Measurements from ENCODE around the gene KRT78. TPM values are rescaled to one million over a fixed set of nuclear protein-coding genes. Genes with fewer than 3 reads are reported as not detected.

The KRT78 gene
- total and polyA plus RNA-seq, 2 donors: not detected

DNA sequence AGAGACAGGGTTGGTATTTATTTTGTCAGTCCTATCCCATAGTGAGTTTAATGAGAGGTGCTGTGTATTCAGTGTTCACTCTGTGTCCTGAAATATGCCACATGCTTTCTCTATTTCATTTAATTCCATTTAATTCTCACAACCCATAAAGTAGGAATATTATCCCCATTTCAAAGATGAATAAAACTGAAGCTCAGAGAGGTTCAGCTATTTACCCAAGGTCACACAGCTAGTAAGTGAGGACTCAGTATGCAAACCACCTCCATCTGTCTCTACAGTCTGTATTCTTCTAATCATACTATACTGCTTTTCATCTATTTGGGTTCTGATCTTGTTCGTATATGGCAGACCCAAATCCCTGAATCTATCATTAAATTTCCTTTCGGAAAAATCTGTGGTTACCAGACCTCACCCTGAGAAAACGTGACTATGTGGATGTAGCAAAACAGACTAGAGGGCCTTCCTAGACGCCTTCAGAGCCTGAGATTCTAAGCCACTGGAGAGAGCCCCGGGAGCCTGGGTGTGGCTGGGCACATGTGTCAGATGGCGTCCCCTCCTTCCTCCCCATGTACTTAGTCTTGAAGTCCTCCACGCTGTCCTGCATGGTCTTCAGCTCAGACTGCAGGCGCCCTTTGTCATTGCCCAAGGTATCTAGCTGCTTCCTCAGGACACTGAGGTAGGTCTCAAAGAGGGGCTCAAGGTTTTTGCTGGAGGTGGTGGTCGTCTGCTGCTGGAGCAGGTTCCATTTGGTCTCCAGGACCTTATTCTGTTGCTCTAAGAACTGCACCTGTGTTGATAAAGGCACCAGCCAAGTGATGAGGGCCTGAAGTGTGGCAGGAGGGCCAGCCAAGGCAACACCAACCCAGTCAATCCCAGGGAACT is 37.4 kb downstream of the KRT78 start:
- Histone ChIP-seq H3K4me1 (ENCODE audit: insufficient read depth) (no peaks in the 10 kb centered on the region), H3K36me3 (ENCODE audit: insufficient read depth) (no peaks in the 10 kb centered on the region), H3K27ac (ENCODE audit: low read depth) (no peak overlapping the region), H3K4me3 (ENCODE audit: low read depth, low read length) (no peak overlapping the region)
- WGBS: 92% methylated on average over 9 of the region's 9 CpGs
- no peak for DNase-seq (ENCODE audit: extremely low spot score)

DNA sequence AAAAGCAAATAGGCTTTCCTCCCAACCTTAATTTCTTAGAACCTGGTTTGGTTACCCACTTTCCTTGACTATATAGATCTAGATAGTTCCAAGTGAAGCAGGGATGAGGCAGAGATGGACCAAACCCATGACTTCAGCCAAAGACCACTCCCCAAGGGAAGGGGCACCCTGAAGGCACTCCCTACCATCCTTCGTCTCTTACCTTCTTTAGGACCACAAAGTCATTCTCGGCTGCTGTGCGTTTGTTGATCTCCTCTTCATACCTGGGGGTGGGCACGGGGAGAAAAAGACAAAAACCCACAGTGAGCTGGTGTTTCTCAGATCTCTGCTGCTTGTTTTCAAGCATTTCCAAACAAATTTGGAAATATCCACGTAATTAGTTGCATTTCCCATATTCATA is 38.2 kb downstream of the KRT78 start:
- no peak for DNase-seq (ENCODE audit: extremely low spot score)
- Histone ChIP-seq H3K36me3 (ENCODE audit: insufficient read depth) (no peaks in the 10 kb centered on the region), H3K4me3 (ENCODE audit: low read depth, low read length) (no peak overlapping the region), H3K4me1 (ENCODE audit: insufficient read depth) (no peaks in the 10 kb centered on the region), H3K27ac (ENCODE audit: low read depth) (no peak overlapping the region)
- 93% methylated on average over 5 of the region's 5 CpGs for WGBS

DNA sequence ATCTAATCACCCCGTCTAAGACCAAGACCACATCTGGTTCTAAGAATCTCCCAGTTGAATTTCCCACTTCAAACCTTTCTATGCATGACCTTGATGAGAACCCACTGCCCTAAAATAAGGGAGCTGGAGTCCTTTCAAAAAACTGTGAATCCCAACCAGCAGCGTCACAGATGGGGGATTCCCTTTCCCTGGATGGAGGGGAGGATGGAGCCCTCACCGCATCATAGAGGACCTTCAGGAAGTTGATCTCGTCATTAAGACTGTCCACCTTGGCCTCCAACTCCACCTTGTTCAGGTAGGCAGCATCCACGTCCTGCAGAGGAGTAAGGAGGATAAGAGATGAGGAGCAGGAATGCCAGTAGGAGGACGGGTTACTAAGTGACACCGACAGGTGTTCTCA is 39.6 kb downstream of the KRT78 start:
- DNase-seq (ENCODE audit: extremely low spot score): no peak
- 87% methylated on average over 7 of the region's 7 CpGs for WGBS
- Histone ChIP-seq H3K4me1 (ENCODE audit: insufficient read depth) (no peaks in the 10 kb centered on the region), H3K36me3 (ENCODE audit: insufficient read depth) (no peaks in the 10 kb centered on the region), H3K4me3 (ENCODE audit: low read depth, low read length) (no peak overlapping the region), H3K27ac (ENCODE audit: low read depth) (no peak overlapping the region)

DNA sequence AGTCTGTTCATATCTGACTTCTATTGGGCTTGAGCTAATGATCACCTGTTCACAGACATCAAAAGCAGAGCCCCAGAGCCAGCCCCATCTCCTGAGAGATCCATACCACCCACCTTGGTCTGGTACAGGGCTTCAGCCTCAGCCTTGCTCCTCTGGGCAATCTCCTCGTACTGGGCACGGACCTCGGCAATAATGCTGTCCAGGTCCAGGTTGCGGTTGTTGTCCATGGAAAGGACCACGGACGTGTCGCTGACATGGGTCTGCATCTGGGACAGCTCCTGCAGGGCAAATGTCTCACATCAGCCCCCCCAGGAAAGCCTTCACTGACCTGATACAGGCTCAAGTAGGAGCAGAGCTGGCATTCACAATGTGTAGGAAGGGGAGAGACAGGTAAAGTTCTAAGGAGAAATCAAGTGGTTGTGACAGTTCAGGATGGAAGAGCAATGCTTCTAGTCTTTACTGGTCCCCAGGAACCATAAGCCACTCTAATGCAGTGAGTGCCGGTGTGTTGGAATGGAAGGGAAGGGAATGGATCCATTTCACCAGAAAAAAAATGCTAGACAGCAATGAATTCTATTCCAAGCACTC is 40.1 kb downstream of the KRT78 start:
- no peaks in the 10 kb centered on the region for H3K4me1 ChIP-seq (ENCODE audit: insufficient read depth)
- DNase-seq (ENCODE audit: extremely low spot score): no peak
- H3K27ac ChIP-seq (ENCODE audit: low read depth): no peak overlapping the region
- 94% methylated on average over 8 of the region's 8 CpGs for WGBS
- H3K36me3 ChIP-seq (ENCODE audit: insufficient read depth): no peaks in the 10 kb centered on the region
- no peak overlapping the region for H3K4me3 ChIP-seq (ENCODE audit: low read depth, low read length)

DNA sequence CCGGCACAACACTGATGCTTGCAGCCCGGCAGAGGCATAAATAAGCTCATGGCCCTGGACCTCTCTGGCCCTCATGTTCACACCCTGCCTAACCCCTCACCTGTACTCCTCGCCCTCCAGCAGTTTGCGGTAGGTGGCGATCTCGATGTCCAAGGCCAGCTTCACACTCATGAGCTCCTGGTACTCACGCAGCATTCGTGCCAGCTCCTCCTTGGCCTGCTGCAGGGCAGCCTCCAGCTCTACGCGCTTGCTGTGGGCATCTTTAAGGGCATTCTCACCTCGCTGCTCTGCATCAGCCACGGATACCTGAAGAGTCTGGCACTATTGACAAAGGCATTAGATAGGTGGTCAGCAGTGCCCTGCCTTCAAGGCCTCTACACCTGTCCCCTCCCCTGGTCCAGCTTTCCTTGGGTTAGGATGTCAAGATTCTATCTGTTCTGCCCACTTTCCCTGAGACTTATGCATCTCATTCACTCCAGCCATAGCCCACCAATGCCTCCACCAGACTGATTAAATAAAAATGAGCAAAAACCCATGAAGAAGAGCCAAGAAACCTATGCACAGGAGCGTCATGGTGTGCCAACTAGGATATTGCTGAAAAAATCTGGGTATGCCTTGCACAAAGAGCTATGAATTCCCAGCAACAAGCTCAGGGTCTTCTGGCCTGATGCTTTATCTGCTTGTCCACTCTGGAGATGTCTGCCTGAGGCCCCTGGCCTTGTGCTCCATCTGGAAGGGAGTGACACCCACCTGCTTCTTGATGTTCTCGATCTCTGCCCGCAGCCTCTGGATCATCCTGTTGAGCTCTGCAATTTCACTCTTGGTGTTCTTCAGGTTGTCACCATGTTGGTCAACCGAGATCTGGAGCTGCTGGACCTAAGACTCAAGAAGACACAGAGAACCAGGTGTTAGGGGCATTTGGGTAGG is 41.0 kb downstream of the KRT78 start:
- WGBS: 92% methylated on average over 16 of the region's 16 CpGs
- H3K4me3 ChIP-seq (ENCODE audit: low read depth, low read length): no peak overlapping the region

DNA sequence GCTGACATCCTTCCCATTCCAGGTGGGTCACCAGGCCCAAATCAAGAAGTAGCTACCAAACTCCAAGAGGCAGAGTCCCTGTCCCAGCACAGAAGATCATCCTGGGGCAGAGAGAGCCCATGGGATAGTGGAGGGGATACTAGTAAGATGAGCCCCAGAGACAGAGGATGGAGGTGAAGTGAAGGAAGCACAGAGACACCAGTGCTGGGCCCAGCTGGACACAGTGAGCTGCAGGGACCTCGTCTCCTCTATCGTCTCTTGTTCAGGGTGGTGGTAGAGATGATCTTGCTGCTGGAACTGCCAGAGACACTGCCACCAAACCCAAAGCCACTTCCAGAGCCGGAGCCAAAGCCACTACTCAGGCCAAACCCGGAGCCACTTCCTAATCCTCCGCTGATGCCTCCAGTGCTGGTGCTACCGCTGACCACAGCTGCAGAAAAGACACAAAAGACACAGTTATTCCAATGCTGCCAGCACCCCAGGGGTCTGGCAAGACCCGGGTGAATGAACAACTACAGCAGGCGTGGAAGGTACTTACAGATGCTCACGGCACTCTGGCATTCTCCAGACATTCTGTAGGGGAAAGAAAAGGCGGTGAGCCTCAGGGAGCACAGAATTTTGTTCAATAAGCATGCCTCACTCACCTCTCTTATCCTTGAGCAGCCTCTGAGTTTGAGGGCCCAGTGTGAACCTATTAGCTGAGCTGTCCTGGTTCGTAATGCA is 41.8 kb downstream of the KRT78 start:
- H3K36me3 ChIP-seq (ENCODE audit: insufficient read depth): no peaks in the 10 kb centered on the region
- no peak for DNase-seq (ENCODE audit: extremely low spot score)
- no peak overlapping the region for H3K4me3 ChIP-seq (ENCODE audit: low read depth, low read length)
- H3K27ac ChIP-seq (ENCODE audit: low read depth): no peak overlapping the region
- 90% methylated on average over 11 of the region's 11 CpGs for WGBS
- H3K4me1 ChIP-seq (ENCODE audit: insufficient read depth): no peaks in the 10 kb centered on the region

More for the DNA sequence above, 41.0 kb downstream of the KRT78 start:
- no peak for DNase-seq (ENCODE audit: extremely low spot score)
- H3K4me1 ChIP-seq (ENCODE audit: insufficient read depth): no peaks in the 10 kb centered on the region
- H3K27ac ChIP-seq (ENCODE audit: low read depth): no peak overlapping the region
- H3K36me3 ChIP-seq (ENCODE audit: insufficient read depth): no peaks in the 10 kb centered on the region

DNA sequence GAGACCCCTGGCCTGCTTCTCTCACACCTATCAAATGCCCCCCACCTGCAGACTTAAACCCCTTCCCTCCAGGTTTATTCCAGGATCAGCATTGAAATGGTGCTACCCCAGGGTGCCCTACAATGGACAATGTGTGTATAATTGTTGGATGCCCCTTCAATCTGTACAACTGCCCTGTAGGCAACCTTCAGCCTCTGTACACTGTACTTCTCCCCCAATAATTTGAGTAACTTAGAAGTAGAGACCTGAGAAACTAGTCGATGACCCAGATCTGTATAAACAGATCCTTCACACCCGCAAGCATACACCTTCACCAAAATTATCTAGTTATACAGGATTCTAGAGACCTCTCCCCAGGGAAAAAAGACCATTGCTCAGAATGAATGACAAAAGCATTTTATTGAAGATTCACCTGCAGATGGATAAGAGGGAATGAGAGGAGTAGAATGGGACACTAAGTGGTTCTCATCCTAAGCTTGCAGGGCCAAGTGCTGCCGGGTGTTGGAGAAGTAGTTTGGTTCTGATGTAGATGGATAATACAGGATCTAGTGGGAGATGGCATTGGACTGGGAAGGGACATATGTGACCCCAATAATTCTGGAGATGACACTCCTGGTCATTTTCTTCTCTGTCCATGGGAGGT is 42.5 kb downstream of the KRT78 start:
- Histone ChIP-seq H3K4me3 (ENCODE audit: low read depth, low read length) (no peak overlapping the region), H3K36me3 (ENCODE audit: insufficient read depth) (no peaks in the 10 kb centered on the region), H3K4me1 (ENCODE audit: insufficient read depth) (no peaks in the 10 kb centered on the region), H3K27ac (ENCODE audit: low read depth) (no peak overlapping the region)
- 97% methylated on average over 3 of the region's 3 CpGs for WGBS
- no peak for DNase-seq (ENCODE audit: extremely low spot score)

DNA sequence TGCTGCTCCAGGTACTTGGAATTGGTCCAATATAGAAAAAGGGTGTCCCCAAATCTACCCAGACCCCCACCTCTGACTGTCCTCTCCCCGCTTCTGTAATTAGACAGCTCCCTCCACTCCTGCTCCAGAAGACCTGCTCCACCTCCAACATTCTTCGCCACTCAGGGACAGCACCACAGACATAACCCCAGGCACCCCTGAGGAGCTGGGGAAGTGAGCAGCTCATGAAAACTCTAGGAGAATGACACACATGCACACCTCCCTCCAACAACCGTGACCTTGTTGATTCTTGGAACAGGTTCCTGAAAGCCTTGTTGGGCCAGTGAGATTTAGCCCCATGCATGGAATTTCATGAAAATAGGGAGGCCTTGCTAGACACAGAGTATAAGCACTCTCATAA is 43.1 kb downstream of the KRT78 start:
- Histone ChIP-seq H3K4me3 (ENCODE audit: low read depth, low read length) (no peak overlapping the region), H3K27ac (ENCODE audit: low read depth) (no peak overlapping the region), H3K4me1 (ENCODE audit: insufficient read depth) (no peaks in the 10 kb centered on the region), H3K36me3 (ENCODE audit: insufficient read depth) (no peaks in the 10 kb centered on the region)
- DNase-seq (ENCODE audit: extremely low spot score): no peak
- WGBS: 90% methylated on average over 3 of the region's 3 CpGs

DNA sequence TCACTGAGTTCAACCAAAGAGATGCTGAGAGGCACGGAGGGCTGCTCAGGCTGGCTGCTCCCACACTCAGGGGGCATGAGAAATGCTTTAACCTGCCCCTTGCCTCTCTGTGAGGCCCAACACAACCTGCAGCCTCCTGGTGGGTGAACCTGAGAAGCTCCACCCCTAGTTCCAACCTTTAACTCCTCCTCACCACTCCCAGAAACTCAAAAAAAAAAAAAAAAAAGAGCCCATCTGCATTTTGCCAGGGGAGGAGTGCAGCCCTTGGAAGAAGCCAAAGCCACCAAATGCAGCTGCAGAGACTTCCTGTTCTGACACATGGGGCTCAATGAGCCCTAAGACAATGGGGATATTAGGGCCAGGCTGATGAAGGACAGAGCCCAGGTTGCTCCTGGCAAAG is 43.8 kb downstream of the KRT78 start:
- WGBS: 42% methylated on average over 1 of the region's 1 CpG
- H3K36me3 ChIP-seq (ENCODE audit: insufficient read depth): no peaks in the 10 kb centered on the region
- H3K4me1 ChIP-seq (ENCODE audit: insufficient read depth): no peaks in the 10 kb centered on the region
- no peak overlapping the region for H3K27ac ChIP-seq (ENCODE audit: low read depth)
- no peak for DNase-seq (ENCODE audit: extremely low spot score)
- no peak overlapping the region for H3K4me3 ChIP-seq (ENCODE audit: low read depth, low read length)

DNA sequence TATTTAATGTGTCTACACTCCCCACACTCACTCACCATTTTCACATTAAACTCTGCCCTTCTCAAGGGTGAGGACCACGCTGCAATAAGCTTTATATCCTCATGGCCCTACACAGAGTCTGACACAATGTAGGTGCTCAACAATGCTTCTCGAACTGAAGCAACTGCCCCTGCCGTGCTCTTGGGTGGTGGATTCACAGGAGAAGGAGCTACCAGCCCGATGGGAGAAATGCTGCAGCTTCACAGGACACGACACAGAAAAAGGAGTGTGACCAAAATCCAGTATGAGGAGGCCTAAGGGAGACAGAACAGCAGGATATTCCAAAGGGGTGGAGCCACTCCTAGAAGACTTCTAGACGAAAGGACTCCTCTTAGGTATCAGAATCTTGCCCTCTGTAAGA is 46.4 kb downstream of the KRT78 start:
- no peaks in the 10 kb centered on the region for H3K36me3 ChIP-seq (ENCODE audit: insufficient read depth)
- DNase-seq (ENCODE audit: extremely low spot score): no peak
- H3K4me3 ChIP-seq (ENCODE audit: low read depth, low read length): no peak overlapping the region
- no peak overlapping the region for H3K27ac ChIP-seq (ENCODE audit: low read depth)
- 91% methylated on average over 6 of the region's 6 CpGs for WGBS
- no peaks in the 10 kb centered on the region for H3K4me1 ChIP-seq (ENCODE audit: insufficient read depth)

DNA sequence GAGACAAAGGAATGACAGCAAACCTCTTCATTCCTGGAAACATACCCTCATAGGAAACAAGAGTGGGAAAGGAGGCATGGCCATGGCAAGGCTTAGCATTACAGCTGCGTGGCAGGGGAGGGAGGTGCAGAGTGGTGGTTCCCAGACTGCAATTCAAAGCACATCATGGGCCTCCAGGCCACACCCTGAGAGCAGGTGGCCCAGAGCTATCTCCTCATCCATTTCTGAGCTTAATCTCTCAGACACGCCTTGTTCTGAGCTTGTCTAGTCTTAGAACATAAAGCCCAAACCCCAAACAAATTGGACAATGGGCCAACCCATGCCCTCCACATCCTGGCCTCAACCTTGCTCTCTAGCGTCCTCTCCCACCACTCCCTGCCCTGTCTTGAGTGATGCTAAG is 47.0 kb downstream of the KRT78 start:
- Histone ChIP-seq H3K4me1 (ENCODE audit: insufficient read depth) (no peaks in the 10 kb centered on the region), H3K27ac (ENCODE audit: low read depth) (no peak overlapping the region), H3K36me3 (ENCODE audit: insufficient read depth) (no peaks in the 10 kb centered on the region), H3K4me3 (ENCODE audit: low read depth, low read length) (no peak overlapping the region)
- 85% methylated on average over 3 of the region's 3 CpGs for WGBS
- no peak for DNase-seq (ENCODE audit: extremely low spot score)

DNA sequence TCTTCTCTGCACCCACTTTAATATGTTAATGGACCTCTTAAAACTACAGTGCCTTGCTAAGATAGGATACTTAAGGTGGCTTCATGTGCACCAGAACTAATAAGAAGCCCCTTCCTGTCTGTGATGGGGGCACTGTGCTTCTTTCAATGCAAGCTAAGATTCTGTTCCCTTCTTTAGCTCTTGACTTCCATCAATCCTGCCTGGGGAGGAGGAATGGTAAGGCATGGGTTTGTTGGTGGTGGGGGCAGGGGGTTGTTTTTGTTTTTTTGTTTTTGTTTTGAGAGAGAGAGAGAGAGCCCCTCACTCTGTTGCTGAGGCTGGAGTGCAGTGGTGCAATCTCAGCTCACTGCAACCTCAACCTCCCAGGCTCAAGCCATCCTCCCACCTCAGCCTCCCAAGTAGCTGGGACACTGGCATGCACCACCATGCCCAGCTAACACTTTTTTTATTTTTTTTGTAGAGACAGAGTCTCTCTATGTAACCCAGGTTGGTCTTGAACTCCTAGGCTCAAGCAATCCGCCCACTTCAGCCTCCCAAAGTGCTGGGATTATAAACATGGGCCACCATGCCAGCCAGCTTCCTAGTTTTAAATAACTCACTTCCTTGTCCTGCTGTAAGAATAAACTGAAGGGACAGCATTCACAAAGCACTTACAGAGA is 48.4 kb downstream of the KRT78 start:
- Histone ChIP-seq H3K4me1 (ENCODE audit: insufficient read depth) (no peaks in the 10 kb centered on the region), H3K4me3 (ENCODE audit: low read depth, low read length) (no peak overlapping the region), H3K27ac (ENCODE audit: low read depth) (no peak overlapping the region), H3K36me3 (ENCODE audit: insufficient read depth) (no peaks in the 10 kb centered on the region)
- DNase-seq (ENCODE audit: extremely low spot score): no peak
- WGBS: 29% methylated on average over 1 of the region's 1 CpG
